Psoas muscle (tissue), 8 donors: Measurements from ENCODE around the gene ENKD1. TPM values are rescaled to one million over a fixed set of nuclear protein-coding genes. Genes with fewer than 3 reads are reported as not detected.

Experiments used
- ATAC-seq, 4 donors: fragments of 200-7000 bp; cut with Tn5 transposase; one replicate each; pipeline ENCODE4 v1.9.1; 2020; ENCODE audit warnings: moderate library complexity in 3 of 4, mild to moderate bottlenecking in 2 of 4
- DNase-seq, 2 donors: peaks; one replicate each; pipeline ENCODE4 v3.0.0-alpha.2; 2020
- H3K27ac ChIP-seq: fragments of 200-600 bp; one replicate; pipeline ENCODE4 v1.8.0; 2022
- H3K27me3 ChIP-seq, 3 donors: fragments of 200-600 bp in 1 of 3; one replicate each; pipeline versions ENCODE4 v1.6.1 to v1.8.0; 2013 to 2022; ENCODE audit warnings: low read length in 2 of 3, mild to moderate bottlenecking in 2 of 3, moderate library complexity in 1 of 3; ENCODE audit not compliant: insufficient read depth in 3 of 3
- H3K36me3 ChIP-seq, 2 donors: fragments of 200-600 bp in 1 of 2; one replicate each; pipeline versions ENCODE4 v1.6.1 to v1.8.0; 2013 to 2022; ENCODE audit warnings: low read depth in 1 of 2, mild to moderate bottlenecking in 1 of 2, moderate library complexity in 1 of 2; ENCODE audit not compliant: insufficient read depth in 1 of 2
- H3K4me1 ChIP-seq: fragments of 200-600 bp; one replicate; pipeline ENCODE4 v1.8.0; 2022
- H3K4me3 ChIP-seq: fragments of 200-600 bp; one replicate; pipeline ENCODE4 v1.8.0; 2022; ENCODE audit warnings: mild to moderate bottlenecking
- H3K9me3 ChIP-seq: fragments of 200-600 bp; one replicate; pipeline ENCODE4 v1.8.0; 2022
- CTCF ChIP-seq: fragments of 200-600 bp; IDR thresholded peaks from one replicate; pipeline ENCODE4 v1.8.0; 2022; ENCODE audit warnings: antibody characterized with exemption
- WGBS, 3 donors: extraction: QIAGEN DNeasy Blood & Tissue Kit; methylation state at CpG; one replicate each; pipeline versions ENCODE4 v1.1.6 to v1.1.7; 2013; 5-methylcytosine and 5-hydroxymethylcytosine counted together
- intact Hi-C, 2 donors: fragments of 100-400 bp; cut with DNase I; formaldehyde crosslinking; loops; one replicate each; pipeline versions ENCODE4 v1.11.0 to v1.14.2; 2022
- long read RNA-seq, 2 donors: library from polyadenylated mRNA; unstranded; transcript quantifications; one replicate each; pipeline ENCODE4 v2.0.0, GENCODE V29; 2021
- polyA plus RNA-seq, 3 donors: library from polyadenylated mRNA; stranded (reverse); fragments of 200-250 nt; gene quantifications; one replicate each; pipeline ENCODE4 v1.2.3, GENCODE V29; 2013
- total RNA-seq, 4 donors: library from RNA; stranded (reverse); fragmentation: NEBNext Ultra II Directional in 2 of 4; extraction: Animal tissue kit (Norgen Biotek cat#: 25700) in 2 of 4; gene quantifications; one replicate each; pipeline versions ENCODE4 v1.2.1 to v1.2.4, GENCODE V29; 2021 to 2023
- donor health status: healthy with polysubstance abuse.
- donor health status: DM: no; HTN: no; CAD: no; lungs with moderate emphysema.
- donor health status: Bipolar disorder and iron deficiency.
- donor health status: healthy.
- donor health status: DM: yes; HTN: yes; CAD: no.
- donor health status: DM: no; HTN: no; CAD: no.
- donor health status: DM: no; HTN: no; CAD: no.
- donor health status: DM: yes; HTN: yes; CAD: no.

ENKD1 gene, protein sequence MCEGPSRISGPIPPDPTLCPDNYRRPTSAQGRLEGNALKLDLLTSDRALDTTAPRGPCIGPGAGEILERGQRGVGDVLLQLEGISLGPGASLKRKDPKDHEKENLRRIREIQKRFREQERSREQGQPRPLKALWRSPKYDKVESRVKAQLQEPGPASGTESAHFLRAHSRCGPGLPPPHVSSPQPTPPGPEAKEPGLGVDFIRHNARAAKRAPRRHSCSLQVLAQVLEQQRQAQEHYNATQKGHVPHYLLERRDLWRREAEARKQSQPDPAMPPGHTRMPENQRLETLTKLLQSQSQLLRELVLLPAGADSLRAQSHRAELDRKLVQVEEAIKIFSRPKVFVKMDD
- total RNA-seq (1 to 10 TPM; 6.5 to 7.6 (median 7.1) TPM), polyA plus RNA-seq (10 to 100 TPM; 17.5 to 20.7 (median 19.2) TPM)
- long read RNA-seq, donor 1, partial matches to known transcripts, result 0 of 4 reads
- long read RNA-seq, donor 1, other reads (novel, unspliced or antisense), result 1 of 4 reads
- long read RNA-seq, donor 2, transcript ENKD1-201 (7 exons, 1,579 nt), result major isoform, 8 of 13 reads
- long read RNA-seq, donor 2, partial matches to known transcripts, result 1 of 13 reads
- long read RNA-seq, donor 2, other reads (novel, unspliced or antisense), result 4 of 13 reads

- H3K27ac ChIP-seq, result peak within 1 kb of the TSS; percentile 90
- peaks cover 0 to 28% of the 10 kb centered on the region in 2 donors for H3K36me3 ChIP-seq
- no peak for TF ChIP-seq CTCF
- DNase-seq (peak; percentile 88 to 93), ATAC-seq (peak; percentile 69 to 81 (median 76))
- no peaks in the 10 kb centered on the region for H3K27me3 ChIP-seq
- no peaks in the 10 kb centered on the region for H3K9me3 ChIP-seq
- H3K4me1 ChIP-seq, result peaks cover 14% of the 10 kb centered on the region
- H3K4me3 ChIP-seq, result peak within 1 kb of the TSS; percentile 88
- 5 to 10% (median 6%) methylated on average over 54 to 78 of the region's 78 CpGs for WGBS, 3 donors
- intact Hi-C loops, result loop anchor here (2.0 to 5.0 kb wide), 3 partner anchors 50 to 146 kb away; partner anchors contain the start of gene GFOD2 (in 1 of the 2)
Observed at GRCh38 chr16:67666559-67667452, at the start of gene ENKD1, which contains the start of gene C16orf86. TSS of gene ENKD1 (minus strand) at chr16:67666750. CDS start at chr16:67666442, 308 bp downstream. TSS of gene C16orf86 (plus strand) at chr16:67666814. CDS start at chr16:67666971, 157 bp downstream.

DNA sequence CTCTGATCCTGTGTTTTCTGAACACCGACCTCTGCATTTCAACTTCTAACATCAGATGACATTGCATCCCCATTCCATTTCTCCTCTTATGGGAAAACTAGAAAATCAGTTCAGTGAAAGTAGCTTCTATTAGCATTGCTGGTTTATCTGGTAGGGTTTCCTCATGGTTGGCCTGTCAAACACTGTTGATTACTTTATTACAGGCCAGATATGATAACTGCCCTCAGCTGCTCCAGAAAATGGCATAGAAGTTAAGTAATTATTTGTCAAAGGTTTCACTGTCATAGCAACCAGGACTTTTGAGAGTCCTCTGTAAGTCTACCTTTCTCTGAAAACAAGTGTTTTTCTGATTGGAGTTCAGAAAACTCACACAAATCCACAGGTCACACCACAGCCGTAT lies 49.5 kb upstream of the ENKD1 start:
- no peaks in the 10 kb centered on the region for H3K9me3 ChIP-seq
- H3K27me3 ChIP-seq, result no peaks in the 10 kb centered on the region
- DNase-seq (no peak), ATAC-seq (no peak)
- no peak for TF ChIP-seq CTCF
- intact Hi-C loops, result loop anchor here (5.0 kb wide), 2 partner anchors 44 to 49 kb away; partner anchors contain the start of genes C16orf86 (in 1 of the 2) and ENKD1 (in 1 of the 2)
- peaks cover 22% of the 10 kb centered on the region for H3K4me1 ChIP-seq
- no peak overlapping the region for H3K4me3 ChIP-seq
- H3K36me3 ChIP-seq, result no peaks in the 10 kb centered on the region
- whole genome bisulfite sequencing, 3 donors, result 89 to 94% (median 89%) methylated on average over 2 of the region's 2 CpGs
- H3K27ac ChIP-seq, result no peak overlapping the region

- Histone ChIP-seq H3K4me1 (peaks cover 13% of the 10 kb centered on the region), H3K9me3 (no peaks in the 10 kb centered on the region), H3K27ac (no peak overlapping the region), H3K27me3 (no peaks in the 10 kb centered on the region), H3K36me3 (no peaks in the 10 kb centered on the region), H3K4me3 (no peak overlapping the region)
- intact Hi-C loops, result no loop called here
- DNase-seq (no peak), ATAC-seq (no peak)
- TF ChIP-seq CTCF, result no peak
- WGBS, 3 donors, result 74 to 79% (median 74%) methylated on average over 1 of the region's 1 CpG
Observed at GRCh38 chr16:67714522-67714921, 48.0 kb upstream of the ENKD1 start.

GRCh38 chr16:67713647-67714273 lies 47.2 kb upstream of the ENKD1 start:
- no peaks in the 10 kb centered on the region for H3K36me3 ChIP-seq
- intact Hi-C loops, result no loop called here
- no peak overlapping the region for H3K4me3 ChIP-seq
- H3K27ac ChIP-seq, result no peak overlapping the region
- no peaks in the 10 kb centered on the region for H3K9me3 ChIP-seq
- no peak for ATAC-seq
- DNase-seq, result no peak
- H3K27me3 ChIP-seq, result no peaks in the 10 kb centered on the region
- peaks cover 15% of the 10 kb centered on the region for H3K4me1 ChIP-seq
- TF ChIP-seq CTCF, result no peak
- WGBS, 3 donors, result 78 to 84% (median 84%) methylated on average over 5 of the region's 5 CpGs
